H1 (cell line): ENCODE results near the gene MACC1. TPM values are rescaled to one million over a fixed set of nuclear protein-coding genes. Genes with fewer than 3 reads are reported as not detected.

Experiments used
- CTCF ChIA-PET: fragments of 300-600 bp; sonication (Branson Sonifier 250); formaldehyde crosslinking; loops from one replicate; lab custom pipeline; 2021; ENCODE audit not compliant: partially characterized antibody; lab: Charles Lee
- POLR2A ChIA-PET: fragments of 300-600 bp; sonication (Branson Sonifier 250); formaldehyde crosslinking; loops from one replicate; lab custom pipeline; 2021; ENCODE audit warnings: inconsistent platforms; ENCODE audit not compliant: partially characterized antibody; lab: Charles Lee
- DNase-seq, 2 experiments: peaks; one replicate each; pipeline versions ENCODE4 v3.0.0 to v3.0.0-alpha.2; 2010 to 2022; ENCODE audit warnings: low spot score in 2 of 2, low read depth in 1 of 2, mixed read lengths in 1 of 2
- FAIRE-seq: peaks from 2 replicates; lab custom pipeline; 2011; peaks lifted over from hg19 to GRCh38; lab: Jason Lieb, UNC
- H2AFZ ChIP-seq: 2 replicates; pipeline ENCODE4 v1.8.1; 2012; ENCODE audit warnings: low read length, inconsistent platforms
- H2AK5ac ChIP-seq: 2 replicates; pipeline ENCODE4 v1.6.1; 2013; ENCODE audit warnings: low read depth, low read length
- H2BK120ac ChIP-seq: replicated peaks from 2 replicates; pipeline ENCODE3; 2013; ENCODE audit warnings: low read depth, low read length, inconsistent platforms
- H2BK12ac ChIP-seq: 2 replicates; pipeline ENCODE4 v1.6.1; 2013; ENCODE audit warnings: low read depth, low read length
- H2BK15ac ChIP-seq: 2 replicates; pipeline ENCODE4 v1.6.1; 2013; ENCODE audit warnings: low read length
- H2BK20ac ChIP-seq: 2 replicates; pipeline ENCODE4 v1.6.1; 2013; ENCODE audit warnings: low read length
- H2BK5ac ChIP-seq: 2 replicates; pipeline ENCODE4 v1.6.1; 2013; ENCODE audit warnings: low read depth, low read length
- H3K14ac ChIP-seq: 2 replicates; pipeline ENCODE4 v1.6.1; 2013; ENCODE audit warnings: inconsistent platforms; ENCODE audit not compliant: insufficient read length
- H3K18ac ChIP-seq: 2 replicates; pipeline ENCODE4 v1.6.1; 2013; ENCODE audit warnings: low read length; ENCODE audit errors: extremely low read depth
- H3K23ac ChIP-seq: 2 replicates; pipeline ENCODE4 v1.6.1; 2013; ENCODE audit warnings: inconsistent platforms; ENCODE audit not compliant: insufficient read length
- H3K23me2 ChIP-seq: 2 replicates; pipeline ENCODE4 v1.6.1; 2013; ENCODE audit warnings: low read depth, low read length
- H3K27ac ChIP-seq: 2 replicates; pipeline ENCODE4 v1.6.1; 2011; ENCODE audit warnings: low read depth, low read length, inconsistent platforms
- H3K27me3 ChIP-seq, 4 experiments: replicated peaks in 1 of 4; 1 replicate in 1 of 4; 2 replicates in 3 of 4; pipeline versions ENCODE4 v1.6.1 to v1.8.1; 2011 to 2013; ENCODE audit warnings: low read length in 3 of 4, mild to moderate bottlenecking in 3 of 4, inconsistent platforms in 2 of 4, mixed read lengths in 2 of 4, moderate library complexity in 1 of 4; ENCODE audit not compliant: control insufficient read depth in 3 of 4, insufficient read depth in 3 of 4; ENCODE audit errors: extremely low read depth in 1 of 4
- H3K36me3 ChIP-seq, 4 experiments: 2 replicates each; pipeline versions ENCODE4 v1.6.1 to v1.8.1; 2011 to 2013; ENCODE audit warnings: mild to moderate bottlenecking in 4 of 4, low read length in 3 of 4, moderate library complexity in 2 of 4, control low read depth in 1 of 4, inconsistent platforms in 1 of 4; ENCODE audit not compliant: insufficient read depth in 4 of 4, control insufficient read depth in 2 of 4
- H3K4ac ChIP-seq: replicated peaks from 2 replicates; pipeline ENCODE3; 2013; ENCODE audit warnings: low read length, low read depth, mixed read lengths, inconsistent platforms; ENCODE audit not compliant: insufficient read length
- H3K4me1 ChIP-seq, 4 experiments: replicated peaks in 1 of 4; 1 replicate in 1 of 4; 2 replicates in 3 of 4; pipeline versions ENCODE4 v1.6.1 to v1.8.1; 2011 to 2013; ENCODE audit warnings: low read length in 3 of 4, inconsistent platforms in 2 of 4, mixed read lengths in 1 of 4; ENCODE audit not compliant: insufficient read depth in 4 of 4, control insufficient read depth in 3 of 4
- H3K4me2 ChIP-seq, 2 experiments: 2 replicates each; pipeline versions ENCODE4 v1.6.1 to v1.8.1; 2011 to 2013; ENCODE audit warnings: low read depth in 2 of 2, low read length in 2 of 2, control low read depth in 1 of 2, inconsistent platforms in 1 of 2, mild to moderate bottlenecking in 1 of 2; ENCODE audit not compliant: insufficient read depth in 1 of 2
- H3K4me3 ChIP-seq, 4 experiments: fragments of 200-600, 300-600 bp in 1 of 4; sonication (generic), shearing (Covaris generic), sonication (Bioruptor Twin) in 1 of 4; 2 replicates each; pipeline versions ENCODE4 v1.5.1 to v1.8.1; 2011 to 2016; ENCODE audit warnings: low read length in 4 of 4, low read depth in 3 of 4, control low read depth in 2 of 4, inconsistent platforms in 2 of 4, mild to moderate bottlenecking in 2 of 4, mixed read lengths in 1 of 4, moderate library complexity in 1 of 4; ENCODE audit not compliant: insufficient read depth in 2 of 4; ENCODE audit errors: extremely low read depth in 1 of 4
- H3K56ac ChIP-seq: replicated peaks from 2 replicates; pipeline ENCODE3; 2013; ENCODE audit warnings: low read depth, mild to moderate bottlenecking, mixed read lengths, low read length, inconsistent platforms; ENCODE audit not compliant: insufficient read length
- H3K79me1 ChIP-seq: 2 replicates; pipeline ENCODE4 v1.6.1; 2013; ENCODE audit warnings: low read depth, low read length, control low read depth
- H3K79me2 ChIP-seq, 2 experiments: 2 replicates each; pipeline versions ENCODE4 v1.6.1 to v1.8.1; 2012 to 2013; ENCODE audit warnings: low read length in 2 of 2, mild to moderate bottlenecking in 2 of 2, inconsistent platforms in 1 of 2; ENCODE audit not compliant: insufficient read depth in 2 of 2, control insufficient read depth in 1 of 2
- H3K9ac ChIP-seq, 4 experiments: replicated peaks in 1 of 4; 1 replicate in 1 of 4; 2 replicates in 3 of 4; pipeline versions ENCODE4 v1.6.1 to v1.8.1; 2011 to 2013; ENCODE audit warnings: low read depth in 3 of 4, low read length in 3 of 4, control low read depth in 2 of 4, mild to moderate bottlenecking in 2 of 4, moderate library complexity in 2 of 4, inconsistent platforms in 1 of 4; ENCODE audit errors: extremely low read depth in 1 of 4
- H3K9me3 ChIP-seq, 2 experiments: 2 replicates each; pipeline versions ENCODE4 v1.6.1 to v1.8.1; 2012 to 2013; ENCODE audit warnings: mild to moderate bottlenecking in 2 of 2, moderate library complexity in 2 of 2, control low read depth in 1 of 2, inconsistent platforms in 1 of 2, low read depth in 1 of 2, low read length in 1 of 2, mixed read lengths in 1 of 2; ENCODE audit not compliant: insufficient read depth in 2 of 2
- H4K20me1 ChIP-seq, 2 experiments: replicated peaks in 1 of 2; 2 replicates each; pipeline versions ENCODE3 to v1.8.1; 2011 to 2013; ENCODE audit warnings: inconsistent platforms in 2 of 2, low read length in 2 of 2, mild to moderate bottlenecking in 1 of 2; ENCODE audit not compliant: insufficient read depth in 2 of 2, control insufficient read depth in 1 of 2
- H4K5ac ChIP-seq: 2 replicates; pipeline ENCODE4 v1.6.1; 2013; ENCODE audit warnings: low read length, low read depth, mixed read lengths, inconsistent platforms; ENCODE audit not compliant: insufficient read length
- H4K8ac ChIP-seq: 2 replicates; pipeline ENCODE4 v1.8.0; 2013; ENCODE audit warnings: mild to moderate bottlenecking, moderate library complexity, low read length, inconsistent platforms; ENCODE audit not compliant: insufficient read depth; ENCODE audit errors: extremely low read depth
- H4K91ac ChIP-seq: replicated peaks from 2 replicates; pipeline ENCODE3; 2013; ENCODE audit warnings: low read length, mixed read lengths, inconsistent platforms; ENCODE audit not compliant: insufficient read length
- ATF3 ChIP-seq: IDR thresholded peaks from 2 replicates; pipeline ENCODE4 v1.6.1; 2011; ENCODE audit warnings: low read depth, mild to moderate bottlenecking, low read length; ENCODE audit not compliant: insufficient read depth
- CEBPB ChIP-seq: IDR thresholded peaks from 2 replicates; pipeline ENCODE4 v1.6.1; 2012; ENCODE audit warnings: low read depth, low read length
- CTCF ChIP-seq, 3 experiments: IDR thresholded peaks; 1 replicate in 2 of 3; 2 replicates in 1 of 3; pipeline versions ENCODE4 v1.5.1 to v1.6.1; 2011; ENCODE audit warnings: low read length in 3 of 3, mild to moderate bottlenecking in 3 of 3, inconsistent platforms in 2 of 3, low read depth in 1 of 3, moderate library complexity in 1 of 3; ENCODE audit not compliant: insufficient read depth in 1 of 3; ENCODE audit errors: control extremely low read depth in 1 of 3
- GABPA ChIP-seq: IDR thresholded peaks from 2 replicates; pipeline ENCODE4 v1.6.1; 2011; ENCODE audit warnings: mild to moderate bottlenecking, low read length, moderate library complexity, borderline replicate concordance; ENCODE audit not compliant: insufficient read depth
- KDM4A ChIP-seq: IDR thresholded peaks from one replicate; pipeline ENCODE4 v1.7.1; 2012; ENCODE audit warnings: low read depth, mild to moderate bottlenecking, moderate library complexity, low read length, inconsistent platforms; ENCODE audit not compliant: severe bottlenecking
- RBBP5 ChIP-seq: IDR thresholded peaks from 2 replicates; pipeline ENCODE4 v1.7.1; 2012; ENCODE audit warnings: low read depth, mild to moderate bottlenecking, inconsistent platforms, low read length, moderate library complexity, borderline replicate concordance
- RXRA ChIP-seq: IDR thresholded peaks from 2 replicates; pipeline ENCODE4 v1.6.1; 2011; ENCODE audit warnings: low read depth, mild to moderate bottlenecking, low read length, moderate library complexity; ENCODE audit not compliant: insufficient read depth
- SUZ12 ChIP-seq: fragments of 200-600 bp; sonication (generic); IDR thresholded peaks from 2 replicates; pipeline ENCODE4 v1.6.1; 2012; ENCODE audit warnings: mild to moderate bottlenecking, inconsistent platforms, low read length, moderate library complexity, mixed read lengths
- WGBS, 2 experiments: shearing (Covaris generic) in 1 of 2; methylation state at CpG; one replicate each; pipeline versions ENCODE4 v1.1.6 to v1.1.7; 2013 to 2015; ENCODE audit warnings: low lambda C conversion rate in 2 of 2, mixed read lengths in 2 of 2, inconsistent platforms in 1 of 2, low coverage in 1 of 2, missing lambda C conversion rate in 1 of 2; ENCODE audit not compliant: insufficient replicate concordance in 2 of 2, insufficient coverage in 1 of 2, insufficient read length in 1 of 2; ENCODE audit errors: extremely low coverage in 1 of 2, missing lambda C conversion rate in 1 of 2; 5-methylcytosine and 5-hydroxymethylcytosine counted together
- polyA plus RNA-seq, 7 experiments: library from polyadenylated mRNA; depleted of rRNA in 3 of 7; stranded (reverse) in 5 of 7; unstranded in 2 of 7; fragments of >200 nt in 5 of 7; fragments of 200-250 nt in 2 of 7; gene quantifications; 1 replicate in 5 of 7; 2 replicates in 1 of 7; 4 replicates in 1 of 7; pipeline versions ENCODE4 v1.2.1 to v1.2.3, GENCODE V29; 2011 to 2013; ENCODE audit warnings: missing spikeins in 2 of 7, mixed read lengths in 2 of 7
- total RNA-seq: library from RNA; stranded (reverse); fragmentation: NEBNext Ultra II Directional; extraction: Animal tissue kit (Norgen Biotek cat#: 25700); gene quantifications from 2 replicates; pipeline ENCODE4 v1.2.1, GENCODE V29; 2021

The MACC1 gene
- total and polyA plus RNA-seq, 2 of the 8 experiments (the other 6 are each of a cell fraction or from before 2014, with no cell fraction given), result 2.0 to 17.2 TPM

- no peak overlapping the region for H4K91ac ChIP-seq
- no peak overlapping the region for H3K27ac ChIP-seq
- H2AFZ ChIP-seq, result no peak overlapping the region
- H3K4me2 ChIP-seq, result no peak overlapping the region
- H3K4ac ChIP-seq, result no peak overlapping the region
- H3K4me3 ChIP-seq, result no peak overlapping the region
- H3K23me2 ChIP-seq, result no peaks in the 10 kb centered on the region; the same call in 1 of the 2 replicates
- no peak overlapping the region for H3K18ac ChIP-seq
- H3K56ac ChIP-seq, result no peak overlapping the region
- H3K4me1 ChIP-seq, result peaks cover 0 to 2% (median 0%) of the 10 kb centered on the region in 4 experiments; a peak in 1 of 7 replicates
- H3K79me2 ChIP-seq, result no peaks in the 10 kb centered on the region; a peak in 1 of 4 replicates
- H3K23ac ChIP-seq, result no peak overlapping the region
- no peak overlapping the region for H2BK20ac ChIP-seq
- DNase-seq (no peak), FAIRE-seq (no peak)
- ChIA-PET POLR2A (interaction anchor here (1.0 kb wide), 1 partner anchor 11 kb away, joined by 3 read pairs; no protein-coding TSS in a partner anchor), CTCF (interaction anchor here (1.3 kb wide), 1 partner anchor 13 kb away, joined by 4 read pairs; no protein-coding TSS in a partner anchor)
- H2AK5ac ChIP-seq, result no peak overlapping the region
- no peak overlapping the region for H2BK12ac ChIP-seq
- H4K8ac ChIP-seq, result no peak overlapping the region
- H3K9me3 ChIP-seq, result no peaks in the 10 kb centered on the region
- H3K27me3 ChIP-seq, result no peaks in the 10 kb centered on the region
- H2BK120ac ChIP-seq, result no peak overlapping the region
- WGBS, 2 experiments, result 89% methylated on average over 9 of the region's 9 CpGs; no CpG with 5 or more reads in 1 of the 2 experiments
- H3K36me3 ChIP-seq, result no peaks in the 10 kb centered on the region
- no peak overlapping the region for H3K14ac ChIP-seq
- no peak overlapping the region for H4K5ac ChIP-seq
- no peak overlapping the region for H2BK15ac ChIP-seq
- no peaks in the 10 kb centered on the region for H3K79me1 ChIP-seq
- H2BK5ac ChIP-seq, result no peak overlapping the region
- H3K9ac ChIP-seq, result no peak overlapping the region
- no peaks in the 10 kb centered on the region for H4K20me1 ChIP-seq
- TF ChIP-seq CTCF (IDR thresholded peaks at IDR 0.05; ENCODE audit: control extremely low read depth in 1 of 3, insufficient read depth in 1 of 3, low read depth in 1 of 3, low read length in 3 of 3) (no peak), RXRA (no peak), KDM4A (no peak), CEBPB (no peak), RBBP5 (no peak), GABPA (no peak), ATF3 (no peak), SUZ12 (no peak)
Measured at GRCh38 chr7:20240080-20240926, 23.1 kb upstream of the MACC1 start.
